Mammary epithelial cell (primary cell): ENCODE data around the gene FAM216B.
"Not testable (repeated sequence)": the region's sequence is repeated elsewhere in the genome, so short reads cannot be mapped to it uniquely, and the experiment has no call there.

Experiments
- CTCF ChIP-seq, 2 donors: IDR thresholded peaks in 1 of 2; conservative IDR thresholded peaks in 1 of 2; 2 replicates each; pipeline ENCODE4 v1.5.1; 2011 to 2012; ENCODE audit warnings: inconsistent platforms in 2 of 2, low read length in 2 of 2, mild to moderate bottlenecking in 2 of 2, control low read depth in 1 of 2, low read depth in 1 of 2; ENCODE audit not compliant: insufficient read depth in 1 of 2; ENCODE audit errors: extremely low read depth in 1 of 2
- EZH2 ChIP-seq: IDR thresholded peaks from 2 replicates; pipeline ENCODE4 v1.6.1; 2012; ENCODE audit warnings: low read length, inconsistent platforms, borderline replicate concordance

- not testable (repeated sequence) for TF ChIP-seq CTCF (conservative IDR thresholded peaks at IDR 0.05 in 1 of 2, IDR thresholded peaks at IDR 0.05 in 1 of 2; ENCODE audit: extremely low read depth in 1 of 2, insufficient read depth in 1 of 2, low read depth in 1 of 2, low read length in 2 of 2); EZH2
Measured at GRCh38 chr13:42819687-42820086, 38.3 kb downstream of the FAM216B start.
